Measurements from ENCODE around the gene ZC3H10. TPM values are rescaled to one million over a fixed set of nuclear protein-coding genes. Genes with fewer than 3 reads are reported as not detected.

The ZC3H10 gene
- polyA plus RNA-seq, 1 donor from 2014 or later = 6.7 TPM

DNA sequence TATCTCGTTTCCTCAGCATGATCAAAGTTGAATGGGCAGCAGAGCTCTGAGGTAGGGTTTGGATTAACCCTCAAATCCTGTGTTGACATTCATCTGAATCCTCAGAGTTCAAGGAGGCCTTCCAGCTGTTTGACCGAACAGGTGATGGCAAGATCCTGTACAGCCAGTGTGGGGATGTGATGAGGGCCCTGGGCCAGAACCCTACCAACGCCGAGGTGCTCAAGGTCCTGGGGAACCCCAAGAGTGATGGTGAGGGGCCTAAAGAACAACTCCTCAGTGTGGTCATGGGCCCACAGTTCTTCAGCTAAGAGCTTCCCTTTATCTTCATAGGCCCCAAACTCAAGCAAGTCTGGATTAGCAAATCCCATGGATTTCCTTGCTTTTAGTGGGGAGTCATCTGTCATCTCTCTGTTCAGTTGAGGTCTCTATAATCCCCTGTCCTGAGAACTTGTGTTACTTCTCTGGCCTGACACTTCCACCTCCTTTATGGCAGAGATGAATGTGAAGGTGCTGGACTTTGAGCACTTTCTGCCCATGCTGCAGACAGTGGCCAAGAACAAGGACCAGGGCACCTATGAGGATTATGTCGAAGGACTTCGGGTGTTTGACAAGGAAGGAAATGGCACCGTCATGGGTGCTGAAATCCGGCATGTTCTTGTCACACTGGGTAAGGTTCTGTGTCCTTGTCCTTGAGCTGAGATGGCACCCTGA, 41.6 kb downstream of the ZC3H10 start:
- TF ChIP-seq TAF1 (IDR thresholded peaks at IDR 0.05; ENCODE audit: low read depth) (no peak), EP300 (conservative IDR thresholded peaks at IDR 0.05; ENCODE audit: poor library complexity, severe bottlenecking) (no peak), RAD21 (conservative IDR thresholded peaks at IDR 0.05) (no peak), POLR2AphosphoS5 (IDR thresholded peaks at IDR 0.05) (no peak), SMC3 (conservative IDR thresholded peaks at IDR 0.05; ENCODE audit: poor library complexity) (no peak), EZH2 (IDR thresholded peaks at IDR 0.05; ENCODE audit: borderline replicate concordance, insufficient read depth, low read length, poor library complexity, severe bottlenecking) (no peak)
- TF ChIP-seq, protein P1, sequence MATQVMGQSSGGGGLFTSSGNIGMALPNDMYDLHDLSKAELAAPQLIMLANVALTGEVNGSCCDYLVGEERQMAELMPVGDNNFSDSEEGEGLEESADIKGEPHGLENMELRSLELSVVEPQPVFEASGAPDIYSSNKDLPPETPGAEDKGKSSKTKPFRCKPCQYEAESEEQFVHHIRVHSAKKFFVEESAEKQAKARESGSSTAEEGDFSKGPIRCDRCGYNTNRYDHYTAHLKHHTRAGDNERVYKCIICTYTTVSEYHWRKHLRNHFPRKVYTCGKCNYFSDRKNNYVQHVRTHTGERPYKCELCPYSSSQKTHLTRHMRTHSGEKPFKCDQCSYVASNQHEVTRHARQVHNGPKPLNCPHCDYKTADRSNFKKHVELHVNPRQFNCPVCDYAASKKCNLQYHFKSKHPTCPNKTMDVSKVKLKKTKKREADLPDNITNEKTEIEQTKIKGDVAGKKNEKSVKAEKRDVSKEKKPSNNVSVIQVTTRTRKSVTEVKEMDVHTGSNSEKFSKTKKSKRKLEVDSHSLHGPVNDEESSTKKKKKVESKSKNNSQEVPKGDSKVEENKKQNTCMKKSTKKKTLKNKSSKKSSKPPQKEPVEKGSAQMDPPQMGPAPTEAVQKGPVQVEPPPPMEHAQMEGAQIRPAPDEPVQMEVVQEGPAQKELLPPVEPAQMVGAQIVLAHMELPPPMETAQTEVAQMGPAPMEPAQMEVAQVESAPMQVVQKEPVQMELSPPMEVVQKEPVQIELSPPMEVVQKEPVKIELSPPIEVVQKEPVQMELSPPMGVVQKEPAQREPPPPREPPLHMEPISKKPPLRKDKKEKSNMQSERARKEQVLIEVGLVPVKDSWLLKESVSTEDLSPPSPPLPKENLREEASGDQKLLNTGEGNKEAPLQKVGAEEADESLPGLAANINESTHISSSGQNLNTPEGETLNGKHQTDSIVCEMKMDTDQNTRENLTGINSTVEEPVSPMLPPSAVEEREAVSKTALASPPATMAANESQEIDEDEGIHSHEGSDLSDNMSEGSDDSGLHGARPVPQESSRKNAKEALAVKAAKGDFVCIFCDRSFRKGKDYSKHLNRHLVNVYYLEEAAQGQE (IDR thresholded peaks at IDR 0.05; ENCODE audit: borderline replicate concordance) = no peak
- TF ChIP-seq, protein P2, sequence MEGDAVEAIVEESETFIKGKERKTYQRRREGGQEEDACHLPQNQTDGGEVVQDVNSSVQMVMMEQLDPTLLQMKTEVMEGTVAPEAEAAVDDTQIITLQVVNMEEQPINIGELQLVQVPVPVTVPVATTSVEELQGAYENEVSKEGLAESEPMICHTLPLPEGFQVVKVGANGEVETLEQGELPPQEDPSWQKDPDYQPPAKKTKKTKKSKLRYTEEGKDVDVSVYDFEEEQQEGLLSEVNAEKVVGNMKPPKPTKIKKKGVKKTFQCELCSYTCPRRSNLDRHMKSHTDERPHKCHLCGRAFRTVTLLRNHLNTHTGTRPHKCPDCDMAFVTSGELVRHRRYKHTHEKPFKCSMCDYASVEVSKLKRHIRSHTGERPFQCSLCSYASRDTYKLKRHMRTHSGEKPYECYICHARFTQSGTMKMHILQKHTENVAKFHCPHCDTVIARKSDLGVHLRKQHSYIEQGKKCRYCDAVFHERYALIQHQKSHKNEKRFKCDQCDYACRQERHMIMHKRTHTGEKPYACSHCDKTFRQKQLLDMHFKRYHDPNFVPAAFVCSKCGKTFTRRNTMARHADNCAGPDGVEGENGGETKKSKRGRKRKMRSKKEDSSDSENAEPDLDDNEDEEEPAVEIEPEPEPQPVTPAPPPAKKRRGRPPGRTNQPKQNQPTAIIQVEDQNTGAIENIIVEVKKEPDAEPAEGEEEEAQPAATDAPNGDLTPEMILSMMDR (IDR thresholded peaks at IDR 0.05; ENCODE audit: poor library complexity, severe bottlenecking) = no peak
- Histone ChIP-seq H3K27me3 (ENCODE audit: insufficient read depth, low read depth, low read length) (no peaks in the 10 kb centered on the region), H3K36me3 (ENCODE audit: insufficient read depth, low read length) (peaks cover 13% of the 10 kb centered on the region), H3K9me2 (ENCODE audit: insufficient read depth, low read length) (no peaks in the 10 kb centered on the region), H3K27ac (ENCODE audit: low read length) (peak overlapping the region; percentile 95), H3K4me3 (ENCODE audit: low read length) (peak overlapping the region; percentile 79), H3F3A (ENCODE audit: insufficient read depth, low read length, poor library complexity, severe bottlenecking) (peaks cover 5% of the 10 kb centered on the region), H4K20me1 (ENCODE audit: insufficient read depth) (peaks cover 5% of the 10 kb centered on the region), H3K9me3 (ENCODE audit: low read length) (no peaks in the 10 kb centered on the region), H3K9ac (ENCODE audit: low read length) (peak overlapping the region; percentile 97), H3K4me2 (ENCODE audit: low read length) (peak overlapping the region; percentile 97), H3K79me2 (replicated peaks; ENCODE audit: insufficient read depth, low read length) (peaks cover 26% of the 10 kb centered on the region), H2AFZ (ENCODE audit: low read depth, low read length) (no peak overlapping the region)

DNA sequence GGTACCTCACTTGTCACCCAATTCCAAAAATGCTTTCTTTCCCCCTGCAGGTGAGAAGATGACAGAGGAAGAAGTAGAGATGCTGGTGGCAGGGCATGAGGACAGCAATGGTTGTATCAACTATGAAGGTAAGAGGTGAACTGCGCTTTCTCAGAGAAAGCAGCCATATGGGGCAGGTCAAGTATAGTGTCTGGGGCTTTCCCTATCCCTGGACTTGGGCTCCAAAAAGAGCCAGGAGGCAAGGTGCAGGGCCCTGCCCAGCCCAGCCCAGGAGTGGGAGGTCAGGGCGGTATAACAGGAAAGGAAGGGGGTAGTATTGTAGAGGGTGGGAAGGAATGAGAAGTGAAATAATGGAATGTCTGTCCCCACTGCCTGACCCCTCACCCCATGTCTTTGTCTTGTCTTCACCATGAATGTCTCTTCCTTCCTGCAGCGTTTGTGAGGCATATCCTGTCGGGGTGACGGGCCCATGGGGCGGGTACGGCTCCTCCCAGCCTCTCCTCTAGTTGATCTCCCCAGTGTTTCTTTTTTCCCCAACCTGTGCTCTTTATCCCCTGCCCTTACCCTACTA, 42.2 kb downstream of the ZC3H10 start:
- no peaks in the 10 kb centered on the region for H3K9me3 ChIP-seq (ENCODE audit: low read length)
- H3K9me2 ChIP-seq (ENCODE audit: insufficient read depth, low read length) = no peaks in the 10 kb centered on the region
- H3K36me3 ChIP-seq (ENCODE audit: insufficient read depth, low read length) = peaks cover 13% of the 10 kb centered on the region
- H3K4me2 ChIP-seq (ENCODE audit: low read length) = peak overlapping the region; percentile 97
- H3F3A ChIP-seq (ENCODE audit: insufficient read depth, low read length, poor library complexity, severe bottlenecking) = peaks cover 5% of the 10 kb centered on the region
- peak overlapping the region; percentile 79 for H3K4me3 ChIP-seq (ENCODE audit: low read length)
- peak overlapping the region; percentile 97 for H3K9ac ChIP-seq (ENCODE audit: low read length)
- no peaks in the 10 kb centered on the region for H3K27me3 ChIP-seq (ENCODE audit: insufficient read depth, low read depth, low read length)
- H3K79me2 ChIP-seq (replicated peaks; ENCODE audit: insufficient read depth, low read length) = peaks cover 26% of the 10 kb centered on the region
- H2AFZ ChIP-seq (ENCODE audit: low read depth, low read length) = no peak overlapping the region
- peak overlapping the region; percentile 95 for H3K27ac ChIP-seq (ENCODE audit: low read length)
- peaks cover 5% of the 10 kb centered on the region for H4K20me1 ChIP-seq (ENCODE audit: insufficient read depth)
- TF ChIP-seq MXI1 (conservative IDR thresholded peaks at IDR 0.05; ENCODE audit: poor library complexity, severe bottlenecking) (no peak), POLR2AphosphoS5 (IDR thresholded peaks at IDR 0.05) (peak; percentile 27)
- TF ChIP-seq, protein P2 (IDR thresholded peaks at IDR 0.05; ENCODE audit: poor library complexity, severe bottlenecking) = no peak

Measured in neural cell (in vitro differentiated cells).